ENCODE data around the gene TMED8. TPM values are rescaled to one million over a fixed set of nuclear protein-coding genes. Genes with fewer than 3 reads are reported as not detected.

The TMED8 gene
- total and polyA plus RNA-seq, 2 of the 13 experiments (the other 11 are each of a cell fraction or from before 2014, with no cell fraction given): 6.0 to 11.7 TPM

- peak; percentile 95 for TF ChIP-seq ZNF563 (CRISPR knock-in tag; IDR thresholded peaks at IDR 0.05)
- TF ChIP-seq MNT (IDR thresholded peaks at IDR 0.05): no peak
- peak; percentile 53 for TF ChIP-seq POLR2AphosphoS5 (IDR thresholded peaks at IDR 0.05; ENCODE audit: low read depth, low read length)
- TF ChIP-seq SAP130 (CRISPR knock-in tag; IDR thresholded peaks at IDR 0.05; ENCODE audit: low read depth): peak; percentile 98
- TF ChIP-seq ZFP36L1 (CRISPR knock-in tag; IDR thresholded peaks at IDR 0.05): no peak
- no peak for TF ChIP-seq ZNF296 (CRISPR knock-in tag; conservative IDR thresholded peaks at IDR 0.05)
- no peak for TF ChIP-seq ATRX (CRISPR knock-in tag; IDR thresholded peaks at IDR 0.05; ENCODE audit: borderline replicate concordance)
- TF ChIP-seq ZFP41 (CRISPR knock-in tag; IDR thresholded peaks at IDR 0.05; ENCODE audit: borderline replicate concordance): no peak
- peak; percentile 74 for TF ChIP-seq PHF8 (CRISPR knock-in tag; IDR thresholded peaks at IDR 0.05)
- TF ChIP-seq SRF (IDR thresholded peaks at IDR 0.05; ENCODE audit: low read depth, low read length): no peak
- TF ChIP-seq ZNF33B (CRISPR knock-in tag; IDR thresholded peaks at IDR 0.05): no peak
- no peak for TF ChIP-seq CC2D1A (CRISPR knock-in tag; IDR thresholded peaks at IDR 0.05)
- peak; percentile 74; the same call in 1 of the 2 replicates for TF ChIP-seq ZNF709 (CRISPR knock-in tag; IDR thresholded peaks at IDR 0.05)
- TF ChIP-seq AHR (CRISPR knock-in tag; IDR thresholded peaks at IDR 0.05): peak; percentile 5; the same call in 1 of the 2 replicates
- TF ChIP-seq ERF (CRISPR knock-in tag; IDR thresholded peaks at IDR 0.05): peak; percentile 46; the same call in 1 of the 2 replicates
- TF ChIP-seq ZKSCAN5 (CRISPR knock-in tag; IDR thresholded peaks at IDR 0.05): no peak
- TF ChIP-seq ZBTB43 (CRISPR knock-in tag; conservative IDR thresholded peaks at IDR 0.05): no peak
- TF ChIP-seq ZNF530 (CRISPR knock-in tag; IDR thresholded peaks at IDR 0.05; ENCODE audit: low read depth): no peak
- TF ChIP-seq ZNF160 (CRISPR knock-in tag; IDR thresholded peaks at IDR 0.05): peak; percentile 54; the same call in 1 of the 2 replicates
- TF ChIP-seq HNRNPK (IDR thresholded peaks at IDR 0.05; ENCODE audit: low read depth, low read length, poor library complexity, severe bottlenecking): no peak
- TF ChIP-seq ZNF780A (CRISPR knock-in tag; IDR thresholded peaks at IDR 0.05): no peak
- TF ChIP-seq RARG (CRISPR knock-in tag; IDR thresholded peaks at IDR 0.05; ENCODE audit: low read depth): no peak
- TF ChIP-seq DRAP1 (CRISPR knock-in tag; IDR thresholded peaks at IDR 0.05): no peak
- TF ChIP-seq ZNF225 (CRISPR knock-in tag; IDR thresholded peaks at IDR 0.05): no peak
- peak; percentile 25; the same call in 1 of the 2 replicates for TF ChIP-seq HDAC2 (CRISPR knock-in tag; IDR thresholded peaks at IDR 0.05)
- TF ChIP-seq MBNL3 (CRISPR knock-in tag; conservative IDR thresholded peaks at IDR 0.05): no peak
- no peak for TF ChIP-seq SRSF4 (IDR thresholded peaks at IDR 0.05; ENCODE audit: low read depth, low read length, poor library complexity, severe bottlenecking)
- TF ChIP-seq TFE3 (CRISPR knock-in tag; IDR thresholded peaks at IDR 0.05): no peak
- peak; percentile 92 for TF ChIP-seq RFX3 (CRISPR knock-in tag; IDR thresholded peaks at IDR 0.05)
Observed at GRCh38 chr14:77376771-77377501, at the start of gene TMED8, which contains the start of gene SAMD15 (continued).
